ENCODE data around the gene DEFB110. TPM values are rescaled to one million over a fixed set of nuclear protein-coding genes. Genes with fewer than 3 reads are reported as not detected.

DEFB110 gene
- total RNA-seq, 1 donor from 2014 or later = not detected

Other genes with a start within 250 kb of the DEFB110 start
- not detected for gene PGK2, start 234.7 kb downstream of the DEFB110 start, total RNA-seq
- gene CRISP1, start 155.5 kb downstream of the DEFB110 start, total RNA-seq = not detected
- not detected for gene DEFB114, start 57.8 kb downstream of the DEFB110 start, total RNA-seq
- not detected for gene DEFB113, start 52.4 kb downstream of the DEFB110 start, total RNA-seq
- not detected for gene DEFB112, start 27.9 kb upstream of the DEFB110 start, total RNA-seq

All from sciatic nerve (tissue), 1 donor.